ENCODE measurements around the gene KAT6B. TPM values are rescaled to one million over a fixed set of nuclear protein-coding genes. Genes with fewer than 3 reads are reported as not detected.

Gene KAT6B
- total RNA-seq, 2 experiments from 2014 or later = 22.8 to 24.8 TPM

DNA sequence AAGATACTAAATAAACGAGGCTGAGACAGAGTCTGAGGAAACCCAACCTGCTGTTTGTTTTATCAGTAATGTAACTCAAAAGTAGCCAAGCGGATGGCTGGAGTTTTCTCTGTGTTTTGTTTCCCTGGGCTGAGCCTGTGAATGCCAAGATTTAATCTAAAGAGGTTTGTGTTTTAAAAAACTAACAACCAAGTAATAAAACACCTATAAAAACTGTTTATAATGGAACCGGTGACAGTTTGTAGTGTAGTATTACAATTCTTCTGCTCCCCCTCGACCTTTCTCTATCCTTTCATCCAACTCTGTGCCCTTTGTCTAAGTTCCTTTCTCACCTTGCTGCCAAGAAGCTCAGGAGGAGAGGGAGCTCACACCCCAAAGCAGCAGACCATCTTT, 2.6 kb upstream of the KAT6B start:
- peak overlapping the region; percentile 89 for H3K4me3 Mint-ChIP-seq
- intact Hi-C loops (cut with micrococcal nuclease) = loop anchor here (10.0 kb wide), 2 partner anchors 151 to 191 kb away; no protein-coding TSS in a partner anchor
- ChIA-PET POLR2A (interaction anchor here (0.6 to 1.0 kb wide), 2 partner anchors 8 to 16 kb away, joined by 3 read pairs; no protein-coding TSS in a partner anchor), CTCF (interaction anchor here (0.6 to 1.1 kb wide), 4 partner anchors 9 to 198 kb away, joined by 3 read pairs; no protein-coding TSS in a partner anchor)
- H3K27ac Mint-ChIP-seq = peak overlapping the region; percentile 92
- DNase-seq = no peak
- H3K9me3 Mint-ChIP-seq = peaks cover 3% of the 10 kb centered on the region
- ATAC-seq = no peak
- peaks cover 12% of the 10 kb centered on the region for H3K36me3 Mint-ChIP-seq (ENCODE audit: low read depth)
- H3K4me1 Mint-ChIP-seq (ENCODE audit: low read depth) = peaks cover 40% of the 10 kb centered on the region
- TF ChIP-seq, protein P1, sequence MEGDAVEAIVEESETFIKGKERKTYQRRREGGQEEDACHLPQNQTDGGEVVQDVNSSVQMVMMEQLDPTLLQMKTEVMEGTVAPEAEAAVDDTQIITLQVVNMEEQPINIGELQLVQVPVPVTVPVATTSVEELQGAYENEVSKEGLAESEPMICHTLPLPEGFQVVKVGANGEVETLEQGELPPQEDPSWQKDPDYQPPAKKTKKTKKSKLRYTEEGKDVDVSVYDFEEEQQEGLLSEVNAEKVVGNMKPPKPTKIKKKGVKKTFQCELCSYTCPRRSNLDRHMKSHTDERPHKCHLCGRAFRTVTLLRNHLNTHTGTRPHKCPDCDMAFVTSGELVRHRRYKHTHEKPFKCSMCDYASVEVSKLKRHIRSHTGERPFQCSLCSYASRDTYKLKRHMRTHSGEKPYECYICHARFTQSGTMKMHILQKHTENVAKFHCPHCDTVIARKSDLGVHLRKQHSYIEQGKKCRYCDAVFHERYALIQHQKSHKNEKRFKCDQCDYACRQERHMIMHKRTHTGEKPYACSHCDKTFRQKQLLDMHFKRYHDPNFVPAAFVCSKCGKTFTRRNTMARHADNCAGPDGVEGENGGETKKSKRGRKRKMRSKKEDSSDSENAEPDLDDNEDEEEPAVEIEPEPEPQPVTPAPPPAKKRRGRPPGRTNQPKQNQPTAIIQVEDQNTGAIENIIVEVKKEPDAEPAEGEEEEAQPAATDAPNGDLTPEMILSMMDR (IDR thresholded peaks at IDR 0.05) = no peak
- no peaks in the 10 kb centered on the region for H3K27me3 Mint-ChIP-seq

DNA sequence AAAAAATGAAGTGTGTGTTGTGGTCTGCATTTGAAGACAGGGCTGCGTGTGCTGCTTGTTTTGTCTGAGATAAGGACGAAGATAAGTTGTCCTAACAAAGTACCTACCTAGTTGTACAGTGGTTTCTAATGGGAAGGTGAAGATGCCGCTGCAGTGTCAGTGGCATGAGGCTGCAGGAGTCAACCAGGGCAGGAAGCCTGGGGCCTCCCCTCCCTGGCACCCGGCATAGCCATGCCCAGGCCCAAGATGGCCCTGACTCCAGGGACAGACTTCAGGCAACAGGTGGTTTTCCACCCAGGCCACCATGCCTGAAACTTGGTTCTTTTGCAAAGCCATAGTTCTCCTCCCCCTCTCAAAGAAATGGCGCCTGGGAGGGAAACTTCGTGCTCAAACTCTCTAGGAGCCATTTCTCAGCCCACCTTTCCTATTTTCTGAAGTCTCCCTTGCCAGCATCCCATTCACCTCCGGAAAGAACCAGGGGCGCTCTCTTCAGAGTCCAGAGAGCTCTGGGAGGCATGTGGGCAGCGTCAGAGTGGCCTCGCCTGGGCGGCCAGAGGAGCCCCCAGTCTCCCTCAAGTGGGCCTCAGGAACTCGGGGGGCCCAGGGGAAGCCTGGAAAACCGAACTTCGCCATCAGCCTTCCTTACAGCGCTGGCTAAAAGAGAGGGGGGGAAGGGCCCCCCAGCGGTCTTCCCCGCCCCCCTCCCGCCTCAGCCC, 2.1 kb upstream of the KAT6B start:
- ATAC-seq (no peak), DNase-seq (peak; percentile 35)
- Mint-ChIP-seq H3K4me1 (ENCODE audit: low read depth) (peaks cover 46% of the 10 kb centered on the region), H3K4me3 (peak overlapping the region; percentile 89), H3K27me3 (no peaks in the 10 kb centered on the region), H3K27ac (peak overlapping the region; percentile 92), H3K9me3 (peaks cover 3% of the 10 kb centered on the region), H3K36me3 (ENCODE audit: low read depth) (peaks cover 14% of the 10 kb centered on the region)
- intact Hi-C loops (cut with micrococcal nuclease) = loop anchor here (10.0 kb wide), 2 partner anchors 150 to 190 kb away; no protein-coding TSS in a partner anchor
- TF ChIP-seq, protein P1 (IDR thresholded peaks at IDR 0.05) = no peak
- CTCF ChIA-PET = interaction anchor here (0.6 to 0.7 kb wide), 3 partner anchors 40 to 197 kb away, joined by 3 read pairs; no protein-coding TSS in a partner anchor
- POLR2A ChIA-PET = interaction anchor here (0.6 to 1.0 kb wide), 2 partner anchors 9 to 16 kb away, joined by 3 read pairs; no protein-coding TSS in a partner anchor

DNA sequence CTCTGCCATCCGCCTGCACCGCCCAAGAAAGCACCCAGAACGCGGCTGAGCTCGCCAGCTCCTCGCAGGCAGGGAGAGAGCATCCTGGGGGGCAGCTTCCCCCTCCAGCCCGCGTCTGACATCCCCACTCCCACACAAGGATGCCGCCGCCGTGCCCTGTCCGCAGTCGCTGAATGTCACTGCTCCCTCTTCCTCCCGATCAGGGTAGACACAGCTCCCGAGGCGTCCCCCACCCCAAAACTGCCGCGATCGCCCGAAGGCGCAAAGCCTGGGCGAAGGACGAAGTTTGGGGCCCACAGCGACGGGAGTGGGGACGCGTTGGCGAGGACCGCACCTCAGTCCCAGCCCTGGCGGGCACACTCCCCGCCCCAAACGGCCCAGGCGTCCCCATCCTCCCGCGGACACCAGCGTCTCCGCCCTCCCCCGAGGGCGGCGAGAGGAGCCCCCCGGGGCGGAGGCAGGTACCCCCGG, 1.5 kb upstream of the KAT6B start:
- H3K9me3 Mint-ChIP-seq = peaks cover 3% of the 10 kb centered on the region
- TF ChIP-seq, protein P1 (IDR thresholded peaks at IDR 0.05) = no peak

GRCh38 chr10:74825371-74826141, 844 bp upstream of the KAT6B start:
- POLR2A ChIA-PET = no interaction called here
- CTCF ChIA-PET = interaction anchor here (1.2 kb wide), 1 partner anchor 16 kb away, joined by 3 read pairs; no protein-coding TSS in a partner anchor
- peak; percentile 57 for DNase-seq
- H3K27ac Mint-ChIP-seq = peak overlapping the region; percentile 92
- peaks cover 20% of the 10 kb centered on the region for H3K36me3 Mint-ChIP-seq (ENCODE audit: low read depth)
- no peak for ATAC-seq
- peaks cover 53% of the 10 kb centered on the region for H3K4me1 Mint-ChIP-seq (ENCODE audit: low read depth)
- H3K27me3 Mint-ChIP-seq = no peaks in the 10 kb centered on the region
- TF ChIP-seq, protein P1 (IDR thresholded peaks at IDR 0.05) = no peak
- H3K4me3 Mint-ChIP-seq = peak overlapping the region; percentile 89
- intact Hi-C loops (cut with micrococcal nuclease) = loop anchor here (5.0 to 10.0 kb wide), 3 partner anchors 149 to 238 kb away; no protein-coding TSS in a partner anchor
- H3K9me3 Mint-ChIP-seq = peaks cover 3% of the 10 kb centered on the region

More for the DNA sequence above, 1.5 kb upstream of the KAT6B start:
- H3K36me3 Mint-ChIP-seq (ENCODE audit: low read depth) = peaks cover 14% of the 10 kb centered on the region
- H3K4me3 Mint-ChIP-seq = peak overlapping the region; percentile 89
- ChIA-PET CTCF (interaction anchor here (0.7 kb wide), 1 partner anchor 197 kb away, joined by 3 read pairs; no protein-coding TSS in a partner anchor), POLR2A (no interaction called here)
- peaks cover 47% of the 10 kb centered on the region for H3K4me1 Mint-ChIP-seq (ENCODE audit: low read depth)
- intact Hi-C loops (cut with micrococcal nuclease) = loop anchor here (5.0 to 10.0 kb wide), 3 partner anchors 150 to 238 kb away; no protein-coding TSS in a partner anchor
- ATAC-seq = no peak
- peak; percentile 56 for DNase-seq
- H3K27me3 Mint-ChIP-seq = no peaks in the 10 kb centered on the region
- H3K27ac Mint-ChIP-seq = peak overlapping the region; percentile 92

Data from activated CD8-positive, alpha-beta T cell treated with anti-CD3 and anti-CD28 coated beads for 36 hours (primary cell).